CD4-positive, alpha-beta T cell treated with Interleukin-2 at 100 ng/mL for 4 hours (primary cell): ENCODE measurements around the gene NHLRC2.
"Not testable (repeated sequence)": the region's sequence is repeated elsewhere in the genome, so short reads cannot be mapped to it uniquely, and the experiment has no call there.

Source experiments
- DNase-seq: peaks from one replicate; pipeline ENCODE4 v3.0.0-alpha.2; 2020; ENCODE audit warnings: low spot score

Gene NHLRC2

GRCh38 chr10:113943196-113943595 lies 88.7 kb downstream of the NHLRC2 start:
- not testable (repeated sequence) for DNase-seq

GRCh38 chr10:113945075-113945686 lies 90.7 kb downstream of the NHLRC2 start:
- DNase-seq: no peak

GRCh38 chr10:113945687-113946085 lies 91.2 kb downstream of the NHLRC2 start:
- DNase-seq: no peak

GRCh38 chr10:113947184-113948041 lies 93.0 kb downstream of the NHLRC2 start:
- no peak for DNase-seq

- no peak for DNase-seq
Observed at GRCh38 chr10:113948048-113948447, 93.6 kb downstream of the NHLRC2 start.

GRCh38 chr10:113950268-113950667 lies 95.8 kb downstream of the NHLRC2 start:
- no peak for DNase-seq

- no peak for DNase-seq
Observed at GRCh38 chr10:113953505-113954272, 99.2 kb downstream of the NHLRC2 start.

GRCh38 chr10:113954409-113954808 lies 99.9 kb downstream of the NHLRC2 start:
- no peak for DNase-seq

- no peak for DNase-seq
Observed at GRCh38 chr10:113957013-113957412, 102.6 kb downstream of the NHLRC2 start.

GRCh38 chr10:113958631-113959382 lies 104.3 kb downstream of the NHLRC2 start:
- no peak for DNase-seq

- DNase-seq: no peak
Observed at GRCh38 chr10:113959383-113959760, 104.9 kb downstream of the NHLRC2 start.

GRCh38 chr10:113960617-113961181 lies 106.2 kb downstream of the NHLRC2 start:
- peak; percentile 57 for DNase-seq

- peak; percentile 86 for DNase-seq
Observed at GRCh38 chr10:113961182-113962031, 106.9 kb downstream of the NHLRC2 start.

GRCh38 chr10:113965077-113965476 lies 110.6 kb downstream of the NHLRC2 start:
- DNase-seq: no peak

- DNase-seq: no peak
Observed at GRCh38 chr10:113965683-113966082, 111.2 kb downstream of the NHLRC2 start.
